H1 (cell line): ENCODE results near the gene GPATCH2. TPM values are rescaled to one million over a fixed set of nuclear protein-coding genes. Genes with fewer than 3 reads are reported as not detected.

Experiments
- CTCF ChIA-PET: fragments of 300-600 bp; sonication (Branson Sonifier 250); formaldehyde crosslinking; loops from one replicate; lab custom pipeline; 2021; ENCODE audit not compliant: partially characterized antibody; lab: Charles Lee
- POLR2A ChIA-PET: fragments of 300-600 bp; sonication (Branson Sonifier 250); formaldehyde crosslinking; loops from one replicate; lab custom pipeline; 2021; ENCODE audit warnings: inconsistent platforms; ENCODE audit not compliant: partially characterized antibody; lab: Charles Lee
- DNase-seq, 2 experiments: peaks; one replicate each; pipeline versions ENCODE4 v3.0.0 to v3.0.0-alpha.2; 2010 to 2022; ENCODE audit warnings: low spot score in 2 of 2, low read depth in 1 of 2, mixed read lengths in 1 of 2
- FAIRE-seq: peaks from 2 replicates; lab custom pipeline; 2011; peaks lifted over from hg19 to GRCh38; lab: Jason Lieb, UNC
- H2AFZ ChIP-seq: 2 replicates; pipeline ENCODE4 v1.8.1; 2012; ENCODE audit warnings: low read length, inconsistent platforms
- H2AK5ac ChIP-seq: 2 replicates; pipeline ENCODE4 v1.6.1; 2013; ENCODE audit warnings: low read depth, low read length
- H2BK120ac ChIP-seq: replicated peaks from 2 replicates; pipeline ENCODE3; 2013; ENCODE audit warnings: low read depth, low read length, inconsistent platforms
- H2BK12ac ChIP-seq: 2 replicates; pipeline ENCODE4 v1.6.1; 2013; ENCODE audit warnings: low read depth, low read length
- H2BK15ac ChIP-seq: 2 replicates; pipeline ENCODE4 v1.6.1; 2013; ENCODE audit warnings: low read length
- H2BK20ac ChIP-seq: 2 replicates; pipeline ENCODE4 v1.6.1; 2013; ENCODE audit warnings: low read length
- H2BK5ac ChIP-seq: 2 replicates; pipeline ENCODE4 v1.6.1; 2013; ENCODE audit warnings: low read depth, low read length
- H3K14ac ChIP-seq: 2 replicates; pipeline ENCODE4 v1.6.1; 2013; ENCODE audit warnings: inconsistent platforms; ENCODE audit not compliant: insufficient read length
- H3K18ac ChIP-seq: 2 replicates; pipeline ENCODE4 v1.6.1; 2013; ENCODE audit warnings: low read length; ENCODE audit errors: extremely low read depth
- H3K23ac ChIP-seq: 2 replicates; pipeline ENCODE4 v1.6.1; 2013; ENCODE audit warnings: inconsistent platforms; ENCODE audit not compliant: insufficient read length
- H3K23me2 ChIP-seq: 2 replicates; pipeline ENCODE4 v1.6.1; 2013; ENCODE audit warnings: low read depth, low read length
- H3K27ac ChIP-seq: 2 replicates; pipeline ENCODE4 v1.6.1; 2011; ENCODE audit warnings: low read depth, low read length, inconsistent platforms
- H3K27me3 ChIP-seq, 4 experiments: replicated peaks in 1 of 4; 1 replicate in 1 of 4; 2 replicates in 3 of 4; pipeline versions ENCODE4 v1.6.1 to v1.8.1; 2011 to 2013; ENCODE audit warnings: low read length in 3 of 4, mild to moderate bottlenecking in 3 of 4, inconsistent platforms in 2 of 4, mixed read lengths in 2 of 4, moderate library complexity in 1 of 4; ENCODE audit not compliant: control insufficient read depth in 3 of 4, insufficient read depth in 3 of 4; ENCODE audit errors: extremely low read depth in 1 of 4
- H3K36me3 ChIP-seq, 4 experiments: 2 replicates each; pipeline versions ENCODE4 v1.6.1 to v1.8.1; 2011 to 2013; ENCODE audit warnings: mild to moderate bottlenecking in 4 of 4, low read length in 3 of 4, moderate library complexity in 2 of 4, control low read depth in 1 of 4, inconsistent platforms in 1 of 4; ENCODE audit not compliant: insufficient read depth in 4 of 4, control insufficient read depth in 2 of 4
- H3K4ac ChIP-seq: replicated peaks from 2 replicates; pipeline ENCODE3; 2013; ENCODE audit warnings: low read length, low read depth, mixed read lengths, inconsistent platforms; ENCODE audit not compliant: insufficient read length
- H3K4me1 ChIP-seq, 4 experiments: replicated peaks in 1 of 4; 1 replicate in 1 of 4; 2 replicates in 3 of 4; pipeline versions ENCODE4 v1.6.1 to v1.8.1; 2011 to 2013; ENCODE audit warnings: low read length in 3 of 4, inconsistent platforms in 2 of 4, mixed read lengths in 1 of 4; ENCODE audit not compliant: insufficient read depth in 4 of 4, control insufficient read depth in 3 of 4
- H3K4me2 ChIP-seq, 2 experiments: 2 replicates each; pipeline versions ENCODE4 v1.6.1 to v1.8.1; 2011 to 2013; ENCODE audit warnings: low read depth in 2 of 2, low read length in 2 of 2, control low read depth in 1 of 2, inconsistent platforms in 1 of 2, mild to moderate bottlenecking in 1 of 2; ENCODE audit not compliant: insufficient read depth in 1 of 2
- H3K4me3 ChIP-seq, 4 experiments: fragments of 200-600, 300-600 bp in 1 of 4; sonication (generic), shearing (Covaris generic), sonication (Bioruptor Twin) in 1 of 4; 2 replicates each; pipeline versions ENCODE4 v1.5.1 to v1.8.1; 2011 to 2016; ENCODE audit warnings: low read length in 4 of 4, low read depth in 3 of 4, control low read depth in 2 of 4, inconsistent platforms in 2 of 4, mild to moderate bottlenecking in 2 of 4, mixed read lengths in 1 of 4, moderate library complexity in 1 of 4; ENCODE audit not compliant: insufficient read depth in 2 of 4; ENCODE audit errors: extremely low read depth in 1 of 4
- H3K56ac ChIP-seq: replicated peaks from 2 replicates; pipeline ENCODE3; 2013; ENCODE audit warnings: low read depth, mild to moderate bottlenecking, mixed read lengths, low read length, inconsistent platforms; ENCODE audit not compliant: insufficient read length
- H3K79me1 ChIP-seq: 2 replicates; pipeline ENCODE4 v1.6.1; 2013; ENCODE audit warnings: low read depth, low read length, control low read depth
- H3K79me2 ChIP-seq, 2 experiments: 2 replicates each; pipeline versions ENCODE4 v1.6.1 to v1.8.1; 2012 to 2013; ENCODE audit warnings: low read length in 2 of 2, mild to moderate bottlenecking in 2 of 2, inconsistent platforms in 1 of 2; ENCODE audit not compliant: insufficient read depth in 2 of 2, control insufficient read depth in 1 of 2
- H3K9ac ChIP-seq, 4 experiments: replicated peaks in 1 of 4; 1 replicate in 1 of 4; 2 replicates in 3 of 4; pipeline versions ENCODE4 v1.6.1 to v1.8.1; 2011 to 2013; ENCODE audit warnings: low read depth in 3 of 4, low read length in 3 of 4, control low read depth in 2 of 4, mild to moderate bottlenecking in 2 of 4, moderate library complexity in 2 of 4, inconsistent platforms in 1 of 4; ENCODE audit errors: extremely low read depth in 1 of 4
- H3K9me3 ChIP-seq, 2 experiments: 2 replicates each; pipeline versions ENCODE4 v1.6.1 to v1.8.1; 2012 to 2013; ENCODE audit warnings: mild to moderate bottlenecking in 2 of 2, moderate library complexity in 2 of 2, control low read depth in 1 of 2, inconsistent platforms in 1 of 2, low read depth in 1 of 2, low read length in 1 of 2, mixed read lengths in 1 of 2; ENCODE audit not compliant: insufficient read depth in 2 of 2
- H4K20me1 ChIP-seq, 2 experiments: replicated peaks in 1 of 2; 2 replicates each; pipeline versions ENCODE3 to v1.8.1; 2011 to 2013; ENCODE audit warnings: inconsistent platforms in 2 of 2, low read length in 2 of 2, mild to moderate bottlenecking in 1 of 2; ENCODE audit not compliant: insufficient read depth in 2 of 2, control insufficient read depth in 1 of 2
- H4K5ac ChIP-seq: 2 replicates; pipeline ENCODE4 v1.6.1; 2013; ENCODE audit warnings: low read length, low read depth, mixed read lengths, inconsistent platforms; ENCODE audit not compliant: insufficient read length
- H4K8ac ChIP-seq: 2 replicates; pipeline ENCODE4 v1.8.0; 2013; ENCODE audit warnings: mild to moderate bottlenecking, moderate library complexity, low read length, inconsistent platforms; ENCODE audit not compliant: insufficient read depth; ENCODE audit errors: extremely low read depth
- H4K91ac ChIP-seq: replicated peaks from 2 replicates; pipeline ENCODE3; 2013; ENCODE audit warnings: low read length, mixed read lengths, inconsistent platforms; ENCODE audit not compliant: insufficient read length
- GTF2F1 ChIP-seq: IDR thresholded peaks from 2 replicates; pipeline ENCODE4 v1.6.1; 2012; ENCODE audit warnings: low read depth, low read length, improper control_type of control experiment, borderline replicate concordance
- KDM1A ChIP-seq: fragments of 200-600, 300-600 bp; sonication (generic); IDR thresholded peaks from 2 replicates; pipeline ENCODE4 v1.7.1; 2016; ENCODE audit warnings: mild to moderate bottlenecking, low read length, borderline replicate concordance
- NRF1 ChIP-seq: IDR thresholded peaks from 2 replicates; pipeline ENCODE4 v1.6.1; 2011; ENCODE audit warnings: mild to moderate bottlenecking, low read depth, low read length, improper control_type of control experiment
- PHF8 ChIP-seq: fragments of 200-600 bp; sonication (generic); conservative IDR thresholded peaks from 2 replicates; pipeline ENCODE4 v1.7.1; 2012; ENCODE audit warnings: low read depth, mild to moderate bottlenecking, inconsistent platforms, low read length, moderate library complexity
- RXRA ChIP-seq: IDR thresholded peaks from 2 replicates; pipeline ENCODE4 v1.6.1; 2011; ENCODE audit warnings: low read depth, mild to moderate bottlenecking, low read length, moderate library complexity; ENCODE audit not compliant: insufficient read depth
- WGBS, 2 experiments: shearing (Covaris generic) in 1 of 2; methylation state at CpG; one replicate each; pipeline versions ENCODE4 v1.1.6 to v1.1.7; 2013 to 2015; ENCODE audit warnings: low lambda C conversion rate in 2 of 2, mixed read lengths in 2 of 2, inconsistent platforms in 1 of 2, low coverage in 1 of 2, missing lambda C conversion rate in 1 of 2; ENCODE audit not compliant: insufficient replicate concordance in 2 of 2, insufficient coverage in 1 of 2, insufficient read length in 1 of 2; ENCODE audit errors: extremely low coverage in 1 of 2, missing lambda C conversion rate in 1 of 2; 5-methylcytosine and 5-hydroxymethylcytosine counted together
- polyA plus RNA-seq, 7 experiments: library from polyadenylated mRNA; depleted of rRNA in 3 of 7; stranded (reverse) in 5 of 7; unstranded in 2 of 7; fragments of >200 nt in 5 of 7; fragments of 200-250 nt in 2 of 7; gene quantifications; 1 replicate in 5 of 7; 2 replicates in 1 of 7; 4 replicates in 1 of 7; pipeline versions ENCODE4 v1.2.1 to v1.2.3, GENCODE V29; 2011 to 2013; ENCODE audit warnings: missing spikeins in 2 of 7, mixed read lengths in 2 of 7
- total RNA-seq: library from RNA; stranded (reverse); fragmentation: NEBNext Ultra II Directional; extraction: Animal tissue kit (Norgen Biotek cat#: 25700); gene quantifications from 2 replicates; pipeline ENCODE4 v1.2.1, GENCODE V29; 2021

GPATCH2 gene
- total and polyA plus RNA-seq, 2 of the 8 experiments (the other 6 are each of a cell fraction or from before 2014, with no cell fraction given) = 3.9 to 13.1 TPM

DNA sequence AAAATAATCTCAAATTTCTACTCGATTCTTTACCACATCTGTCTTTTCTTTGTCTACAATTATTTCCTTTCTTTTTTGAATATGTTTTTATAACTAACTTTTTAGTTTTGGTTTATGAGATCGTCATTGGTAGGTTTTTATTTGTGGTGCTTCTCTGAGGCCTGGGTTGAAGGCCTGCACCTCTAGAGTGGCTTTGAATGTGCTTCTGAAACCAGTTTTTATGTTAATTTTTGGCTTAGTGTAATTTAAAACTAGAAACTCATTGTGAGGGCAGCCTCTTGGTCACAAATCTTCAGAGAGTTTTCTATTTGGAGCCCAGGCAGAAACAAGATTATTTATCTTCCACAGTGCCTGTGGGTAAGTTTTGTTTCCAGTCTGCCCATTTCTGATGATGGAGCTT is 187.0 kb downstream of the GPATCH2 start:
- no peak overlapping the region for H4K5ac ChIP-seq
- no peak overlapping the region for H3K4ac ChIP-seq
- H3K9me3 ChIP-seq = no peaks in the 10 kb centered on the region
- no peak overlapping the region for H3K4me2 ChIP-seq
- H3K56ac ChIP-seq = no peak overlapping the region
- H3K27ac ChIP-seq = no peak overlapping the region
- no peak overlapping the region for H4K8ac ChIP-seq
- no peak overlapping the region for H2AFZ ChIP-seq
- ChIA-PET POLR2A (no interaction called here), CTCF (no interaction called here)
- no peaks in the 10 kb centered on the region for H4K20me1 ChIP-seq
- no peaks in the 10 kb centered on the region for H3K23me2 ChIP-seq
- H3K27me3 ChIP-seq = no peaks in the 10 kb centered on the region
- no peak overlapping the region for H2BK15ac ChIP-seq
- H3K79me2 ChIP-seq = no peaks in the 10 kb centered on the region
- H3K18ac ChIP-seq = no peak overlapping the region
- H3K4me1 ChIP-seq = no peaks in the 10 kb centered on the region
- WGBS, 2 experiments = 79 to 100% methylated on average over 1 to 2 of the region's 2 CpGs
- no peak overlapping the region for H2BK12ac ChIP-seq
- no peak overlapping the region for H2BK120ac ChIP-seq
- no peaks in the 10 kb centered on the region; a peak in 1 of 8 replicates for H3K36me3 ChIP-seq
- H2AK5ac ChIP-seq = no peak overlapping the region
- H3K79me1 ChIP-seq = no peaks in the 10 kb centered on the region
- no peak overlapping the region for H3K23ac ChIP-seq
- H2BK5ac ChIP-seq = no peak overlapping the region
- DNase-seq (no peak), FAIRE-seq (no peak)
- H4K91ac ChIP-seq = no peak overlapping the region
- H3K9ac ChIP-seq = no peak overlapping the region
- H3K4me3 ChIP-seq = no peak overlapping the region
- H3K14ac ChIP-seq = no peak overlapping the region
- no peak overlapping the region for H2BK20ac ChIP-seq
- no peak for TF ChIP-seq PHF8
- TF ChIP-seq GTF2F1 = no peak
- TF ChIP-seq KDM1A = no peak
- TF ChIP-seq NRF1 = no peak
- TF ChIP-seq RXRA = no peak
